Breast epithelium (tissue), 4 donors: Measurements from ENCODE around the gene ADGRE1. TPM values are rescaled to one million over a fixed set of nuclear protein-coding genes. Genes with fewer than 3 reads are reported as not detected.

ENCODE experiments used
- DNase-seq, 2 donors: peaks; one replicate each; pipeline ENCODE4 v3.0.0-alpha.2; 2019; ENCODE audit warnings: low spot score in 2 of 2
- H3K27ac ChIP-seq, 2 donors: fragments of 200-600 bp; sonication (generic) in 1 of 2; one replicate each; pipeline ENCODE4 v1.5.1; 2016 to 2019; ENCODE audit warnings: mild to moderate bottlenecking in 1 of 2
- H3K27me3 ChIP-seq, 2 donors: fragments of 200-600 bp; sonication (generic) in 1 of 2; one replicate each; pipeline versions ENCODE4 v1.5.1 to v1.6.0; 2017 to 2019; ENCODE audit warnings: control low read depth in 1 of 2, mild to moderate bottlenecking in 1 of 2
- H3K36me3 ChIP-seq: fragments of 200-600 bp; one replicate; pipeline ENCODE4 v1.5.1; 2019
- H3K4me1 ChIP-seq, 2 donors: fragments of 200-600 bp; sonication (generic); one replicate each; pipeline ENCODE4 v1.5.1; 2016 to 2019; ENCODE audit warnings: control low read depth in 1 of 2
- H3K4me3 ChIP-seq, 3 donors: fragments of 200-600 bp; sonication (generic); 1 replicate in 2 of 3; 2 replicates in 1 of 3; pipeline ENCODE4 v1.5.1; 2016 to 2019; ENCODE audit warnings: mild to moderate bottlenecking in 3 of 3, moderate library complexity in 2 of 3
- H3K9me3 ChIP-seq, 2 donors: fragments of 200-600 bp; sonication (generic) in 1 of 2; one replicate each; pipeline ENCODE4 v1.5.1; 2016 to 2019; ENCODE audit warnings: control low read depth in 1 of 2
- POLR2A ChIP-seq: fragments of 450-650 bp; IDR thresholded peaks from one replicate; pipeline ENCODE4 v1.6.1; 2016; ENCODE audit warnings: antibody characterized with exemption, mild to moderate bottlenecking, moderate library complexity
- POLR2AphosphoS5 ChIP-seq, 3 donors: sonication (generic); formaldehyde crosslinking; IDR thresholded peaks; one replicate each; pipeline ENCODE4 v1.6.1; 2017; ENCODE audit warnings: antibody characterized with exemption in 3 of 3
- intact Hi-C: fragments of 100-400 bp; cut with DNase I; formaldehyde crosslinking; loops from one replicate; pipeline ENCODE4 v1.15.1; 2023; ENCODE audit warnings: low total_unique reads
- total RNA-seq, 3 donors: library from RNA; depleted of rRNA; stranded (reverse); fragments of >200 nt; gene quantifications; one replicate each; pipeline ENCODE4 v1.1.0, GENCODE V29; 2016
- TF ChIP-seq, protein P1 (sequence below), 3 donors: fragments of 450-650 bp; IDR thresholded peaks; one replicate each; pipeline ENCODE4 v1.5.1; 2016 to 2017; ENCODE audit warnings: antibody characterized with exemption in 3 of 3, mild to moderate bottlenecking in 3 of 3, moderate library complexity in 3 of 3

ADGRE1 gene
- total RNA-seq, 3 donors from 2014 or later: 0.33 to 0.44 TPM; not detected in 1

GRCh38 chr19:6891761-6892385, 4.5 kb downstream of the ADGRE1 start:
- Histone ChIP-seq H3K9me3 (peaks cover 0 to 26% of the 10 kb centered on the region in 2 donors), H3K36me3 (no peaks in the 10 kb centered on the region), H3K27me3 (peaks cover 0 to 15% of the 10 kb centered on the region in 2 donors), H3K4me3 (no peak overlapping the region), H3K27ac (no peak overlapping the region), H3K4me1 (no peaks in the 10 kb centered on the region)
- intact Hi-C loops: no loop called here
- no peak for DNase-seq
- TF ChIP-seq, protein P1, sequence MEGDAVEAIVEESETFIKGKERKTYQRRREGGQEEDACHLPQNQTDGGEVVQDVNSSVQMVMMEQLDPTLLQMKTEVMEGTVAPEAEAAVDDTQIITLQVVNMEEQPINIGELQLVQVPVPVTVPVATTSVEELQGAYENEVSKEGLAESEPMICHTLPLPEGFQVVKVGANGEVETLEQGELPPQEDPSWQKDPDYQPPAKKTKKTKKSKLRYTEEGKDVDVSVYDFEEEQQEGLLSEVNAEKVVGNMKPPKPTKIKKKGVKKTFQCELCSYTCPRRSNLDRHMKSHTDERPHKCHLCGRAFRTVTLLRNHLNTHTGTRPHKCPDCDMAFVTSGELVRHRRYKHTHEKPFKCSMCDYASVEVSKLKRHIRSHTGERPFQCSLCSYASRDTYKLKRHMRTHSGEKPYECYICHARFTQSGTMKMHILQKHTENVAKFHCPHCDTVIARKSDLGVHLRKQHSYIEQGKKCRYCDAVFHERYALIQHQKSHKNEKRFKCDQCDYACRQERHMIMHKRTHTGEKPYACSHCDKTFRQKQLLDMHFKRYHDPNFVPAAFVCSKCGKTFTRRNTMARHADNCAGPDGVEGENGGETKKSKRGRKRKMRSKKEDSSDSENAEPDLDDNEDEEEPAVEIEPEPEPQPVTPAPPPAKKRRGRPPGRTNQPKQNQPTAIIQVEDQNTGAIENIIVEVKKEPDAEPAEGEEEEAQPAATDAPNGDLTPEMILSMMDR (IDR thresholded peaks at IDR 0.05): no peak
- TF ChIP-seq POLR2AphosphoS5 (IDR thresholded peaks at IDR 0.05) (no peak), POLR2A (no peak)

DNA sequence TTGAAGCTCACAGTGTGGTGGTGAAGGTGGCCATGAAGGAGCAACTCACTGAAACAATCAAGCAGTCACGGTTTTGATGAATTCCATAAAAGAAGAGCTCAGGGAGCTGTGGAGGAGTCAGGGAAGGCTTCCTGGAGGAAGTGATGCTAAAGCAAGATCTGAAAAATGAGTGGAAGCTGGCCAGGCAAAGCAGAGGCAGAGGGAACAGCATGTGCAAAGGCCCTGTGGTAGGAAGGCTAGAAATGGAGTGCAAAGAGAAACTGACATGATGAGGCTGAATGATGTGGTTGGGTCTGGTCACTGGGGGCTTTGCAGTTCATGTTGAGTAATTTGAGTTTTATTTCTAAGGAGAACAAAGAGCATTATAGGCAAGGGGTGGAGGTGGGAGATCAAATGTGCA, 6.9 kb downstream of the ADGRE1 start:
- TF ChIP-seq, protein P1 (IDR thresholded peaks at IDR 0.05): no peak
- TF ChIP-seq POLR2AphosphoS5 (IDR thresholded peaks at IDR 0.05) (no peak), POLR2A (no peak)

GRCh38 chr19:6903446-6903845, 16.1 kb downstream of the ADGRE1 start:
- H3K4me1 ChIP-seq: no peaks in the 10 kb centered on the region
- no peak for DNase-seq
- intact Hi-C loops: no loop called here
- no peaks in the 10 kb centered on the region for H3K36me3 ChIP-seq
- H3K27ac ChIP-seq: no peak overlapping the region
- peaks cover 0 to 2% of the 10 kb centered on the region in 2 donors for H3K27me3 ChIP-seq
- H3K9me3 ChIP-seq: peaks cover 20 to 40% of the 10 kb centered on the region in 2 donors
- TF ChIP-seq, protein P1 (IDR thresholded peaks at IDR 0.05): no peak
- TF ChIP-seq POLR2A (no peak), POLR2AphosphoS5 (IDR thresholded peaks at IDR 0.05) (no peak)
- H3K4me3 ChIP-seq: no peak overlapping the region

More for the DNA sequence above, 6.9 kb downstream of the ADGRE1 start:
- Histone ChIP-seq H3K9me3 (peaks cover 5 to 11% of the 10 kb centered on the region in 2 donors), H3K27me3 (peaks cover 0 to 11% of the 10 kb centered on the region in 2 donors), H3K4me3 (no peak overlapping the region), H3K27ac (no peak overlapping the region), H3K4me1 (no peaks in the 10 kb centered on the region), H3K36me3 (no peaks in the 10 kb centered on the region)
- DNase-seq: no peak
- intact Hi-C loops: no loop called here

- TF ChIP-seq, protein P1 (IDR thresholded peaks at IDR 0.05): no peak
- TF ChIP-seq POLR2AphosphoS5 (IDR thresholded peaks at IDR 0.05) (no peak), POLR2A (no peak)
- no peaks in the 10 kb centered on the region for H3K36me3 ChIP-seq
- intact Hi-C loops: no loop called here
Observed at GRCh38 chr19:6906559-6907060, 19.2 kb downstream of the ADGRE1 start.

DNA sequence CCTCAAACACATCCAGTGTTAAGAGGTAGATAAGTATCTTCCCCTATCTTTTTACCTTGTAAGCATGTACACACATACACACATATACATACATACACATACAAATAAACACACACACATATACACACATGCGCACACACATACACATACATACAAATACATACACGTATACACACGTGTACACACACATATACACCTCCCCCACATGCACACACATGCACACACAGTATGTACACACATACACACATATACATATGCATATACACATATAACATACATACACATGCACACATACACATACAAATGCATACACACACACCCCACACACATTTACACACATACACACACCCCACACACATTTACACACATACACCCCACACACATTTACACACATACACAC, 24.1 kb downstream of the ADGRE1 start:
- TF ChIP-seq POLR2A: no peak
- no peak for TF ChIP-seq POLR2AphosphoS5 (IDR thresholded peaks at IDR 0.05)
- TF ChIP-seq, protein P1 (IDR thresholded peaks at IDR 0.05): no peak
- H3K27me3 ChIP-seq: no peaks in the 10 kb centered on the region
- H3K36me3 ChIP-seq: no peaks in the 10 kb centered on the region
- no peak for DNase-seq
- intact Hi-C loops: loop anchor here (5.0 kb wide), 1 partner anchor 431 kb away; no protein-coding TSS in a partner anchor
- H3K9me3 ChIP-seq: peaks cover 12 to 40% of the 10 kb centered on the region in 2 donors
- H3K4me1 ChIP-seq: no peaks in the 10 kb centered on the region
- H3K4me3 ChIP-seq: no peak overlapping the region
- no peak overlapping the region for H3K27ac ChIP-seq

More at GRCh38 chr19:6906559-6907060, 19.2 kb downstream of the ADGRE1 start:
- Histone ChIP-seq H3K27me3 (peaks cover 0 to 2% of the 10 kb centered on the region in 2 donors), H3K9me3 (peaks cover 17 to 26% of the 10 kb centered on the region in 2 donors), H3K4me3 (no peak overlapping the region), H3K4me1 (no peaks in the 10 kb centered on the region), H3K27ac (no peak overlapping the region)
- no peak for DNase-seq
